DND-41 (cell line): ENCODE measurements around the gene OR2A2.

Source experiments
- ATAC-seq: fragments of 200-7000 bp; cut with Tn5 transposase; 3 replicates; pipeline ENCODE4 v1.9.1; 2021; ENCODE audit warnings: low read depth; ENCODE audit not compliant: insufficient read depth
- DNase-seq: peaks from one replicate; pipeline ENCODE4 v3.0.0-alpha.2; 2020
- H2AFZ ChIP-seq: 2 replicates; pipeline ENCODE4 v1.6.0; 2012; ENCODE audit warnings: low read depth, low read length
- H3K27ac ChIP-seq: 2 replicates; pipeline ENCODE4 v1.5.1; 2012; ENCODE audit warnings: low read length, inconsistent platforms
- H3K27me3 ChIP-seq: fragments of 200-600 bp; sonication (generic); 2 replicates; pipeline ENCODE4 v1.6.0; 2012; ENCODE audit warnings: low read length, mild to moderate bottlenecking, inconsistent platforms; ENCODE audit not compliant: insufficient read depth, poor library complexity
- H3K36me3 ChIP-seq: 2 replicates; pipeline ENCODE4 v1.5.1; 2012; ENCODE audit warnings: low read length, inconsistent platforms; ENCODE audit not compliant: insufficient read depth
- H3K4me1 ChIP-seq: 2 replicates; pipeline ENCODE4 v1.5.1; 2012; ENCODE audit warnings: mild to moderate bottlenecking, low read length; ENCODE audit not compliant: insufficient read depth
- H3K4me2 ChIP-seq: 2 replicates; pipeline ENCODE4 v1.6.0; 2012; ENCODE audit warnings: mild to moderate bottlenecking, moderate library complexity, low read length, inconsistent platforms; ENCODE audit not compliant: insufficient read depth
- H3K4me3 ChIP-seq, 2 experiments: fragments of 200-600 bp in 1 of 2; shearing (Covaris generic) in 1 of 2; 2 replicates each; pipeline ENCODE4 v1.5.1; 2012 to 2016; ENCODE audit warnings: inconsistent platforms in 2 of 2, low read length in 2 of 2, mild to moderate bottlenecking in 2 of 2, low read depth in 1 of 2, moderate library complexity in 1 of 2
- H3K79me2 ChIP-seq: 2 replicates; pipeline ENCODE4 v1.6.0; 2012; ENCODE audit warnings: low read length, inconsistent platforms; ENCODE audit not compliant: insufficient read depth
- H3K9ac ChIP-seq: 2 replicates; pipeline ENCODE4 v1.6.0; 2012; ENCODE audit warnings: low read depth, mild to moderate bottlenecking, inconsistent platforms, low read length, moderate library complexity
- H3K9me3 ChIP-seq: 2 replicates; pipeline ENCODE4 v1.5.1; 2012; ENCODE audit warnings: low read length, moderate library complexity, mild to moderate bottlenecking, inconsistent platforms; ENCODE audit not compliant: insufficient read depth, severe bottlenecking
- H4K20me1 ChIP-seq: 2 replicates; pipeline ENCODE4 v1.6.0; 2012; ENCODE audit warnings: low read length; ENCODE audit not compliant: insufficient read depth
- CTCF ChIP-seq: IDR thresholded peaks from 2 replicates; pipeline ENCODE4 v1.5.1; 2012; ENCODE audit warnings: borderline replicate concordance, low read length, moderate library complexity, mild to moderate bottlenecking; ENCODE audit not compliant: poor library complexity, severe bottlenecking; ENCODE audit errors: extremely low read depth
- EZH2 ChIP-seq: IDR thresholded peaks from 3 replicates; pipeline ENCODE4 v1.6.1; 2012; ENCODE audit warnings: borderline replicate concordance, low read depth, mild to moderate bottlenecking, moderate library complexity, low read length, inconsistent platforms; ENCODE audit not compliant: severe bottlenecking

Gene OR2A2

DNA sequence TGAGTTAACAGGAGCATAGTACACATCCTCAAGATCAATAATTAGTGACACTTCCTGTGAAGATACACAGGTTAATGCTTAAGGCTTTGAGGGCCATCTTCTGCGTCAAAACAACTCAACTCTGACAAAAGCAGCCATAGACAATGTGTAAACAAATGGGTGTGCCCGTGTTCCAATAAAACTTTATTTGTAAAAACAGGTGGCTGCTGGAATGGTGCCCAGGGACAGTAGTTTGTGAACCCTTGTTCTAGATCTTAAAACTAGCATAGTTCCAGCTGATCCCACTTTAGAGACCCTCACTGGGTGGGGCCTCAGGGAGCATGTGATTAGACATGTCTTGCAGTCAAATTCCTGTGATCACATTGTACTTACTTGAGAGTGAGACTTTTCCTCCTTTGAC, 21.3 kb downstream of the OR2A2 start:
- Histone ChIP-seq H3K36me3 (no peaks in the 10 kb centered on the region), H3K27ac (no peak overlapping the region), H4K20me1 (no peaks in the 10 kb centered on the region), H3K9ac (no peak overlapping the region), H3K9me3 (no peaks in the 10 kb centered on the region), H3K4me1 (no peaks in the 10 kb centered on the region), H3K4me3 (no peak overlapping the region), H3K79me2 (no peaks in the 10 kb centered on the region), H3K27me3 (peaks cover 2% of the 10 kb centered on the region), H2AFZ (no peak overlapping the region), H3K4me2 (no peak overlapping the region)
- ATAC-seq = no peak
- DNase-seq = no peak
- no peak for TF ChIP-seq EZH2
- TF ChIP-seq CTCF = no peak

DNA sequence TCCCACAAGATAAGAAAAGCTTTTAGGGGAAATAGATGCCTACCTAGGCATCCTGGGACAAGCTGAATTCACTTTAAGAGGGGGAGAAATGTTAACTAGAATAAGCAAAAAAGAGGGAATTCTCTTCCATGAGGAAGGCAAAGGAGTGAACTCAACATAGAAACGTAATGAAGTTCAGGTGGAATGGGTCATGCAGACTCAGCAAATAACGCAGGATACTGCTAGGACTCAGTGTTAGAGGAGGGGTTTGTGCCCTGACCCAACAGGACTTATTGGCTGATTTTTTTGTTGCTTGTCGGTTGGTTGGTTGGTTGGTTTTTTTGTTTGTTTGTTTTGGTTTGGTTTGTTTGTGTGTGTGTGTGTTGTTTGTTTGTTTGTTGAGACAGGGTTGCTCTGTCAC, 22.9 kb downstream of the OR2A2 start:
- Histone ChIP-seq H3K4me3 (no peak overlapping the region), H3K27me3 (no peaks in the 10 kb centered on the region), H3K79me2 (no peaks in the 10 kb centered on the region), H3K9me3 (no peaks in the 10 kb centered on the region), H3K4me1 (no peaks in the 10 kb centered on the region), H3K27ac (no peak overlapping the region), H3K36me3 (no peaks in the 10 kb centered on the region), H3K9ac (no peak overlapping the region), H4K20me1 (no peaks in the 10 kb centered on the region), H3K4me2 (no peak overlapping the region), H2AFZ (no peak overlapping the region)
- ATAC-seq (no peak), DNase-seq (no peak)
- TF ChIP-seq EZH2 (no peak), CTCF (no peak)

GRCh38 chr7:144133307-144133706, 23.9 kb downstream of the OR2A2 start:
- H3K27me3 ChIP-seq = no peaks in the 10 kb centered on the region
- no peak overlapping the region for H2AFZ ChIP-seq
- H3K79me2 ChIP-seq = no peaks in the 10 kb centered on the region
- no peaks in the 10 kb centered on the region for H3K36me3 ChIP-seq
- TF ChIP-seq CTCF = no peak
- no peak for TF ChIP-seq EZH2
- DNase-seq (no peak), ATAC-seq (no peak)
- no peaks in the 10 kb centered on the region for H3K4me1 ChIP-seq
- H3K9ac ChIP-seq = no peak overlapping the region
- no peak overlapping the region for H3K4me3 ChIP-seq
- no peak overlapping the region for H3K27ac ChIP-seq
- H4K20me1 ChIP-seq = no peaks in the 10 kb centered on the region
- no peak overlapping the region for H3K4me2 ChIP-seq
- H3K9me3 ChIP-seq = no peaks in the 10 kb centered on the region

GRCh38 chr7:144134116-144134515, 24.7 kb downstream of the OR2A2 start:
- Histone ChIP-seq H3K4me1 (no peaks in the 10 kb centered on the region), H3K79me2 (no peaks in the 10 kb centered on the region), H3K9me3 (no peaks in the 10 kb centered on the region), H3K27ac (no peak overlapping the region), H3K4me2 (no peak overlapping the region), H3K4me3 (no peak overlapping the region), H3K27me3 (no peaks in the 10 kb centered on the region), H4K20me1 (no peaks in the 10 kb centered on the region), H3K9ac (no peak overlapping the region), H3K36me3 (no peaks in the 10 kb centered on the region), H2AFZ (no peak overlapping the region)
- TF ChIP-seq EZH2 = no peak
- TF ChIP-seq CTCF = no peak
- ATAC-seq (no peak), DNase-seq (no peak)
